Hematopoietic multipotent progenitor cell treated with erythropoietin and hydrocortisone succinate and interleukin-3 and kit ligand, for 8 days (in vitro differentiated cells): ENCODE measurements around the gene MRPL40.
"Not testable (repeated sequence)": the region's sequence is repeated elsewhere in the genome, so short reads cannot be mapped to it uniquely, and the experiment has no call there.

Source experiments
- DNase-seq: peaks from one replicate; pipeline ENCODE4 v3.0.0-alpha.2; 2015

Gene MRPL40

GRCh38 chr22:19442166-19442565 is 9.8 kb downstream of the MRPL40 start:
- DNase-seq = no peak

- no peak for DNase-seq
Measured at GRCh38 chr22:19443544-19444211, 11.3 kb downstream of the MRPL40 start.

DNA sequence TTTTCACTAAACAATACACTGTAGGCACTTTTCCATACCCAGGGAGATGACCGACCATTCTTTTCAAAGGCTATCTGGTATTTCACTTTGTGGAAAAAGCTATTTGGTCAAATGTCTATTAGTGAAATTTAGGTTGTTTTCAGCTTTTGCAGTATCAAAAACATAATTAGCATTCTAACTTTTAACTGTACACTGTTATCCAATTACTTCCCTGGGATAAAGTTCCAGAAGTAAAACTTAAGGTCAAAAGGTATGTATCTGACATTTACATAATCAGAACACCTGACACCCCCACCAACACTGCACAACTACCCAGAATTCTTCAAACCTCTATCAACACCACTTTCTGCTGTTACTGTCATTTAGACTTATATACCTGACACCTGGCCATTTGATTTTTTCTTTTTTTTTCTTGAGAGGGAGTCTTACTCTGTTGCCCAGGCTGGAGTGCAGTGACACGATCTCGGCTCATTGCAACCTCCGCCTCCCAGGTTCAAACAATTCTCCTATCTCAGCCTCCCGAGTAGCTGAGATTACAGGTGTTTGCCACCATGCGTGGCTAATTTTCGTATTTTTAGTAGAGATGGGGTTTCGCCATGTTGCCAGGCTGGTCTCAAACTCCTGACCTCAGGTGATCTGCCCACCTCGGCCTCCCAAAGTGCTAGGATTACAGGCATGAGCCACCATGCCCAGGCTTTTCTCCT is 13.1 kb downstream of the MRPL40 start:
- not testable (repeated sequence) for DNase-seq

GRCh38 chr22:19446603-19447329 is 14.4 kb downstream of the MRPL40 start:
- DNase-seq = peak; percentile 7

- DNase-seq = peak; percentile 93
Measured at GRCh38 chr22:19447330-19448075, 15.2 kb downstream of the MRPL40 start, which contains the start of gene C22orf39. TSS of gene C22orf39 (minus strand) at chr22:19447711. CDS start at chr22:19447688, 23 bp downstream.

- peak; percentile 10 for DNase-seq
Measured at GRCh38 chr22:19448076-19448607, 15.8 kb downstream of the MRPL40 start.

- DNase-seq = no peak
Measured at GRCh38 chr22:19448739-19449421, 16.5 kb downstream of the MRPL40 start.

DNA sequence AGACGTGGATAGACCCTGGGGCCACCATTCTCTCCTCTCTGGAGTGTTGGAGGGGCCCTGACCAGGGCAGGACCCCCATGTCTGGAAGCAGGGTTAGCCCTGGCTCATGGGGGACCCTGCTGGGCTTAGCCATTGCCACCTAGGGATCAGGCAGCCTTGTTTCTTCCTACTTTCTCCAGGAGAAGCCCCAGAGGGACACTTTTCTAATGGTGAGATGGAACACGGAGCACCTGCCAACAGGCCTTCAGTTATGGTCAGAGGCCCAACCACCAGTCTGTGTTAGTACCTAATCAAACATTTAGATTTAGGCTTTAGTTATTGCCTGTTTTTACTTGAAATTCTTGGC is 17.1 kb downstream of the MRPL40 start:
- DNase-seq = no peak

- no peak for DNase-seq
Measured at GRCh38 chr22:19450363-19451175, 18.2 kb downstream of the MRPL40 start.

DNA sequence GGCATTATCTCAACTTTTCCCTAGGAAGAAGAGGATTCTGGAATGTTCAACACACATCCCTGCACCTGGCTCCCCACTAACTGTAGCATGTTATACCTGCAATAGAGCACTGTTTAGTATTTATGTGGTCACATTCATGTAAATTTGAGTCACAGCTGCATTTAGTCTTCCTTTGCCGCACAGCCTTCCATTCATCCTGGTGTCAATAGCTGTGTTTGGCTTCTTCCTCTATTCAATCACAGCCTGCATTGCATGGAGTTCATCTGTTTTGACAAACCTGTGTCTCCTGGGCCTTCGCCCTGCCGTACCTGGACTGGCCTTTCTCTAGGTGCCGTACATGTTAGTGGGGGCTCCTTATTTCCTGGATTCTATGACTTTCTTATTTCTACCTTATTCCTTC is 19.2 kb downstream of the MRPL40 start:
- DNase-seq = no peak

DNA sequence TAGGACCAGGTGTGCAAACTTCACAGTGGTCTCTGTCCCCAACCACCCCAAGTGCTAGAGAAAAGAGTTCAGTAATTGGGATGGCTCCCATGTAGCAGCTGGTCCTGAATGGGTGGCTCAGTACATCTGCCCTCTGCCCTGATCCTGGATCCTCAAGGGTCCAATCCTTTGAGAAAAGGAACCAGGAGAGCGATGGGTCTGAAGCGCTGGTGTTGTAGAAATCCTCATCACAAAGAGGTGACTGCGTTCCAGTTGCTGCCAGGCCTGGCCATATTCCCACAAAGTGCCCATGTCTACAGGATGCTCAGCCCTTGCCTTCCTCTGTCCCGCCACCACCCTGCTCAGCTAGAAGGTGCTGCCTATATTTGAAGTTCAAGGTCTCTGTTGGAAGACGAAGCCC is 21.4 kb downstream of the MRPL40 start:
- no peak for DNase-seq

DNA sequence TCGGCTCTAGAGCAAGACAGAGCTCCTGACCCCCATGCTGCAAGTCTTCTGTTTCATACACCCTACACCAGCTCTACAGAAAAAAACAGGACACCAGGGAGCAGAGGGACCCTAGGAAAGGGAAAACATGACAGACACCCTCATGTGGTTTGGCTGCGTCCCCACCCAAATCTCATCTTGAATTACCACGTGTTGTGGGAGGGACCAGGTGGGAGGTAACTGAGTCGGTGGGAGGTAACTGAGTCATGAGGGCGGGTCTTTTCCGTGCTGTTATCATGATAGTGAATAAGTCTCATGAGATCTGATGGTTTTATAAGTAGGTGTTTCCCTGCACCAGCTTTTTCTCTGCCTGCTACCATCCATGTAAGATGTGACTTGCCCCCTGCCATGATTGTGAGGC is 21.8 kb downstream of the MRPL40 start:
- peak; percentile 20 for DNase-seq

- DNase-seq = no peak
Measured at GRCh38 chr22:19455033-19455432, 22.7 kb downstream of the MRPL40 start.

- DNase-seq = no peak
Measured at GRCh38 chr22:19455585-19456370, 23.4 kb downstream of the MRPL40 start.

- no peak for DNase-seq
Measured at GRCh38 chr22:19456541-19456940, 24.2 kb downstream of the MRPL40 start.

DNA sequence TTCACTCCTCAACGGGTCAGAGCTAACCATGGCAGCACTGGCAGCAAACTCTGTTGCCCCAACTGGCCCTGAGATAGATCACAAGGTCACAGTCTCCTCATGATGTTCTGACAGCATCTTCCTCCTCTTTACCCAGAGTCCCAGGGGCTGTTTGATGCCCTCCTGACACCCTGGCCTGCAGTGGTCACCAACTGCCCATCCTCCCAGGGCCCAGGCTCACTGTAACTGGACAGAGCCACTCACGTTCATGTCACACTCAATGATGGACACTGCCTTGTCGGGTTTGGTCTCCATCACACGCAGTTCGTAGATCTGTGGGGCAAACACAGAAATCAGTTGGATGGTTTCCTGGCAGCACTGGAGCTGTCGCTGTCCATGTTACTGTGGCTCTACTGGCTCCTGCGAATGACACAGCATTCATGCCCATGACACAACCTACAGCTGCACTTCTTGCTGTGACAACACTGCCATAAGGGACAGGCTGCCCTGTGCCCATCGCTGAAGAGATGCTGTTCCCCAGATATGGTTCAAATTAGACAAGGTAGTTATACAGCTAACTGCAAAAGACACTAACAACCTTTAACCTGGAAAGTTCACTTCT is 25.6 kb downstream of the MRPL40 start:
- DNase-seq = no peak

DNA sequence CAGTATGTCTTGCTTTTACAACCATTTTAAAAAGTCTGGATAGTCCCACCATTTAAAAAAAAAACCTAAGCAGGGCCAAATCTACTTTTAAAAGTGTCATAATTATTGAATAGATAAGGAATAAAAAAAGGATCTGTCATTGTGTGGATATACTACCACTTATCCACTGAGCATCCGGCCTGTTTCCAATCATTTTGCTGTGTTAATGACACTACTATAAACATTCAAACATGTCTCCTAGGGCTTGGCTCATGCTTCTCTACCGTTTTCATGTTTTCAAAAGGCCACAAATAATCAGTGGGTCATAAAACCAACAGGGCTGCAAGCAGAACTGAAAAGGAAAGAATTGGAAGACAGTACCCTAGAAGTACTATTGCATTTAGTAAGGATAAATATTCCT is 27.7 kb downstream of the MRPL40 start:
- DNase-seq = no peak

GRCh38 chr22:19461506-19461905 is 29.2 kb downstream of the MRPL40 start:
- DNase-seq = no peak

DNA sequence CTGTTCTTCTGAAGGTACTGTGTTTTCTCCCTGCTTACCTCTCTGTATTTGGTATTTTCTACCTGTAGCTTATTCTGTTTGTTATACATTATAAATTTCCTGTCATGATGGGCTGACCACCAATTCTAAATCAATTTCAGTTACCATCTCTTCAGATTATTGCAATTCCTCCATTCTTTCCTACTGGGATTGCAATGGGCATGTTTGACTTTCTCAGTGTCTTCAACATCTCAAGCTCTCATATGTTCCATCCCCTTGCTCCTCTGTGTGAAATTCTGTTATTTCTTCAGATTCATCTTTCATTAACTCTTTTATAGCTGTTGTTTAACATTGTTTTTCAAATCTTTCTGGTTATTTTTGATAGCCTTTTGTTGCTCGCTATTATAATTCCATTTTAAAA is 30.7 kb downstream of the MRPL40 start:
- no peak for DNase-seq
